Keratinocyte (primary cell): ENCODE results near the gene CHPT1. TPM values are rescaled to one million over a fixed set of nuclear protein-coding genes. Genes with fewer than 3 reads are reported as not detected.

ENCODE experiments used
- DNase-seq: peaks from one replicate; pipeline ENCODE4 v3.0.0-alpha.2; 2011; ENCODE audit warnings: low read depth, missing footprints, low spot score
- FAIRE-seq: peaks from 2 replicates; lab custom pipeline; 2011; peaks lifted over from hg19 to GRCh38; lab: Jason Lieb, UNC
- H2AFZ ChIP-seq: 2 replicates; pipeline ENCODE4 v1.6.0; 2012; ENCODE audit warnings: low read length, control low read depth, inconsistent platforms; ENCODE audit not compliant: control insufficient read depth
- H3K27ac ChIP-seq: 2 replicates; pipeline ENCODE4 v1.5.1; 2011; ENCODE audit warnings: low read length; ENCODE audit not compliant: control insufficient read depth, insufficient read depth
- H3K27me3 ChIP-seq: 3 replicates; pipeline ENCODE4 v1.6.0; 2011; ENCODE audit warnings: low read length; ENCODE audit not compliant: control insufficient read depth, insufficient read depth; ENCODE audit errors: extremely low read depth
- H3K36me3 ChIP-seq, 2 experiments: 2 replicates in 1 of 2; 3 replicates in 1 of 2; pipeline ENCODE4 v1.5.1; 2011; ENCODE audit warnings: low read length in 2 of 2, mild to moderate bottlenecking in 1 of 2; ENCODE audit not compliant: control insufficient read depth in 2 of 2, insufficient read depth in 2 of 2; ENCODE audit errors: extremely low read depth in 1 of 2
- H3K4me1 ChIP-seq: 3 replicates; pipeline ENCODE4 v1.5.1; 2011; ENCODE audit warnings: low read length; ENCODE audit not compliant: control insufficient read depth, insufficient read depth; ENCODE audit errors: extremely low read depth
- H3K4me2 ChIP-seq: 3 replicates; pipeline ENCODE4 v1.6.0; 2011; ENCODE audit warnings: low read depth, low read length; ENCODE audit not compliant: control insufficient read depth, insufficient read depth; ENCODE audit errors: extremely low read depth
- H3K4me3 ChIP-seq, 3 experiments: fragments of 200-600 bp in 1 of 3; sonication (generic) in 1 of 3; 2 replicates in 2 of 3; 3 replicates in 1 of 3; pipeline ENCODE4 v1.5.1; 2011 to 2016; ENCODE audit warnings: low read length in 3 of 3, mild to moderate bottlenecking in 3 of 3, control low read depth in 2 of 3, inconsistent platforms in 1 of 3, low read depth in 1 of 3, mixed read lengths in 1 of 3, mixed run types in 1 of 3, moderate library complexity in 1 of 3; ENCODE audit not compliant: control insufficient read depth in 2 of 3, insufficient read depth in 2 of 3; ENCODE audit errors: extremely low read depth in 1 of 3
- H3K79me2 ChIP-seq: 2 replicates; pipeline ENCODE4 v1.6.0; 2012; ENCODE audit warnings: low read length; ENCODE audit not compliant: control insufficient read depth, insufficient read depth
- H3K9ac ChIP-seq: 3 replicates; pipeline ENCODE4 v1.6.0; 2011; ENCODE audit warnings: low read length; ENCODE audit not compliant: control insufficient read depth, insufficient read depth; ENCODE audit errors: extremely low read depth
- H3K9me1 ChIP-seq: 3 replicates; pipeline ENCODE4 v1.6.0; 2011; ENCODE audit warnings: low read length; ENCODE audit not compliant: control insufficient read depth, insufficient read depth; ENCODE audit errors: extremely low read depth
- H3K9me3 ChIP-seq: 2 replicates; pipeline ENCODE4 v1.5.1; 2012; ENCODE audit warnings: low read depth, low read length; ENCODE audit not compliant: control insufficient read depth
- H4K20me1 ChIP-seq: 3 replicates; pipeline ENCODE4 v1.6.0; 2011; ENCODE audit warnings: low read length; ENCODE audit not compliant: control insufficient read depth, insufficient read depth; ENCODE audit errors: extremely low read depth
- EZH2 ChIP-seq: IDR thresholded peaks from one replicate; pipeline ENCODE4 v1.6.1; 2012; ENCODE audit warnings: inconsistent platforms, mild to moderate bottlenecking, low read length, moderate library complexity
- dilution Hi-C: fragments of 300-500 bp; cut with MboI; formaldehyde crosslinking; loops from one replicate; pipeline ENCODE4 v1.7.0; 2020; ENCODE audit warnings: low sequenced_read_pairs; ENCODE audit not compliant: extremely low pct_ligation_motif_present
- polyA plus RNA-seq, 5 experiments: library from polyadenylated mRNA; depleted of rRNA in 3 of 5; stranded (reverse) in 3 of 5; stranded (forward) in 1 of 5; unstranded in 1 of 5; fragments of >200 nt; gene quantifications; 1 replicate in 1 of 5; 2 replicates in 3 of 5; 3 replicates in 1 of 5; pipeline versions ENCODE4 v1.2.1 to v1.2.3, GENCODE V29; 2011 to 2012; ENCODE audit warnings: missing spikeins in 2 of 5, low read depth in 1 of 5, low replicate concordance in 1 of 5
- TF ChIP-seq, protein P1 (sequence below), 3 experiments: IDR thresholded peaks in 1 of 3; conservative IDR thresholded peaks in 1 of 3; optimal IDR thresholded peaks in 1 of 3; 2 replicates in 2 of 3; 3 replicates in 1 of 3; pipeline versions ENCODE3 to v1.5.1; 2011; ENCODE audit warnings: low read length in 3 of 3, mild to moderate bottlenecking in 3 of 3, moderate library complexity in 2 of 3, control low read depth in 1 of 3, inconsistent platforms in 1 of 3; ENCODE audit not compliant: insufficient read depth in 2 of 3; ENCODE audit errors: extremely low read depth in 1 of 3

The CHPT1 gene
- polyA plus RNA-seq, 1 donor (not counting 4 experiments of a cell fraction or from before 2014, with no cell fraction given): 12.7 TPM

DNA sequence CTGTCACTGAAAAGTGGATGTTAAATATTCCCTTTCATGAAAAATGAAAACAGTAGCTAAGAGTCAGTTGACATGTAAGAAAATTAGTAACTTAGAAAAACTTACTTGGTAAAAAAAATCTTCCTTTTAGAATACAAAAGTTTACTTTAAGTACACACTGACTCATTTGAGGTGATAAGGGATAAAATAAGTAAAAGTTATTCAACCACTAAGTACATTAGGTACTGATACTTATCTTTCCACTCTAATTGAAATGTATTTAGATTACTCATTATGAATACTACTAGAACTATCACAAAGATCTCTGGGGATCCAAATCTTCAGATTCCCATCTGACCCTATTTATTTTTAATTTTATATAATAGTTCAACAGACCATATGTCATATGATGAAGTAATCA, 29.7 kb downstream of the CHPT1 start:
- no peak for FAIRE-seq
- H3K79me2 ChIP-seq: no peaks in the 10 kb centered on the region
- no peaks in the 10 kb centered on the region for H3K4me1 ChIP-seq
- TF ChIP-seq, protein P1, sequence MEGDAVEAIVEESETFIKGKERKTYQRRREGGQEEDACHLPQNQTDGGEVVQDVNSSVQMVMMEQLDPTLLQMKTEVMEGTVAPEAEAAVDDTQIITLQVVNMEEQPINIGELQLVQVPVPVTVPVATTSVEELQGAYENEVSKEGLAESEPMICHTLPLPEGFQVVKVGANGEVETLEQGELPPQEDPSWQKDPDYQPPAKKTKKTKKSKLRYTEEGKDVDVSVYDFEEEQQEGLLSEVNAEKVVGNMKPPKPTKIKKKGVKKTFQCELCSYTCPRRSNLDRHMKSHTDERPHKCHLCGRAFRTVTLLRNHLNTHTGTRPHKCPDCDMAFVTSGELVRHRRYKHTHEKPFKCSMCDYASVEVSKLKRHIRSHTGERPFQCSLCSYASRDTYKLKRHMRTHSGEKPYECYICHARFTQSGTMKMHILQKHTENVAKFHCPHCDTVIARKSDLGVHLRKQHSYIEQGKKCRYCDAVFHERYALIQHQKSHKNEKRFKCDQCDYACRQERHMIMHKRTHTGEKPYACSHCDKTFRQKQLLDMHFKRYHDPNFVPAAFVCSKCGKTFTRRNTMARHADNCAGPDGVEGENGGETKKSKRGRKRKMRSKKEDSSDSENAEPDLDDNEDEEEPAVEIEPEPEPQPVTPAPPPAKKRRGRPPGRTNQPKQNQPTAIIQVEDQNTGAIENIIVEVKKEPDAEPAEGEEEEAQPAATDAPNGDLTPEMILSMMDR (optimal IDR thresholded peaks at IDR 0.05 in 1 of 3, IDR thresholded peaks at IDR 0.05 in 1 of 3, conservative IDR thresholded peaks at IDR 0.05 in 1 of 3; ENCODE audit: extremely low read depth in 1 of 3, insufficient read depth in 2 of 3, low read length in 3 of 3): no peak
- TF ChIP-seq EZH2: no peak
- no peak overlapping the region for H3K4me2 ChIP-seq
- dilution Hi-C loops: no loop called here
- H2AFZ ChIP-seq: no peak overlapping the region
- DNase-seq: no peak
- no peak overlapping the region for H3K4me3 ChIP-seq
- H3K36me3 ChIP-seq: no peaks in the 10 kb centered on the region
- no peaks in the 10 kb centered on the region for H3K9me3 ChIP-seq
- no peak overlapping the region for H3K9ac ChIP-seq
- no peaks in the 10 kb centered on the region for H3K27me3 ChIP-seq
- H4K20me1 ChIP-seq: no peaks in the 10 kb centered on the region
- H3K27ac ChIP-seq: no peak overlapping the region
- H3K9me1 ChIP-seq: no peaks in the 10 kb centered on the region

DNA sequence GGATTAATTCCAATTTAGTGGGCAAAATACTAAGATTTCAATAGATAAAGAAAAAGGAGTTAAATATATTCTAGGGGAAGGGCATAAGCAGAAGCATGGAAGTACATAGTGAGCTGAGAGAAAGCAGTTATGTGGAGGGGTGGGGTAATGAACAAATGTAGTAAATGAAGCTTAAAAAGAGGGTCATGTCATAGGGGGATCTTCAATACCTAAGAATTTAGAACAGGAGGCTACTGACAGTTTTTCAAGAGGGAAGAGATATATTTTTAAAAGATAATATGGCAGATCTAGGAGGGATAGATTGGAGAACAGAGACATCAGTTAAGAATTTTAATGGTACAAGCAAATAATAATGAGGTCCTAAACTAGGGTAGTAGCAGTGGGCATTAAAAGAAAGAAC, 32.4 kb downstream of the CHPT1 start:
- Histone ChIP-seq H3K36me3 (no peaks in the 10 kb centered on the region), H3K9ac (no peak overlapping the region)
- no peak for TF ChIP-seq EZH2
- TF ChIP-seq, protein P1 (optimal IDR thresholded peaks at IDR 0.05 in 1 of 3, IDR thresholded peaks at IDR 0.05 in 1 of 3, conservative IDR thresholded peaks at IDR 0.05 in 1 of 3; ENCODE audit: extremely low read depth in 1 of 3, insufficient read depth in 2 of 3, low read length in 3 of 3): no peak

More for the DNA sequence above, 32.4 kb downstream of the CHPT1 start:
- no peaks in the 10 kb centered on the region for H3K79me2 ChIP-seq
- no peaks in the 10 kb centered on the region for H3K27me3 ChIP-seq
- H3K9me3 ChIP-seq: no peaks in the 10 kb centered on the region
- H2AFZ ChIP-seq: no peak overlapping the region
- FAIRE-seq: no peak
- H3K4me3 ChIP-seq: no peak overlapping the region
- H3K27ac ChIP-seq: no peak overlapping the region
- dilution Hi-C loops: no loop called here
- DNase-seq: no peak
- no peaks in the 10 kb centered on the region for H4K20me1 ChIP-seq
- H3K4me1 ChIP-seq: no peaks in the 10 kb centered on the region
- no peak overlapping the region for H3K4me2 ChIP-seq
- no peaks in the 10 kb centered on the region for H3K9me1 ChIP-seq
